HG02884 (cell line): Measurements from ENCODE around the gene FOXP3.

Experiments
- ATAC-seq: cut with Tn5 transposase; IDR thresholded peaks from one replicate; pipeline ENCODE4 v1.9.1; 2021; ENCODE audit warnings: mild to moderate bottlenecking, moderate library complexity; ENCODE audit not compliant: unreplicated experiment

Gene FOXP3

GRCh38 chrX:49221868-49222267 lies 42.6 kb downstream of the FOXP3 start:
- no peak for ATAC-seq

DNA sequence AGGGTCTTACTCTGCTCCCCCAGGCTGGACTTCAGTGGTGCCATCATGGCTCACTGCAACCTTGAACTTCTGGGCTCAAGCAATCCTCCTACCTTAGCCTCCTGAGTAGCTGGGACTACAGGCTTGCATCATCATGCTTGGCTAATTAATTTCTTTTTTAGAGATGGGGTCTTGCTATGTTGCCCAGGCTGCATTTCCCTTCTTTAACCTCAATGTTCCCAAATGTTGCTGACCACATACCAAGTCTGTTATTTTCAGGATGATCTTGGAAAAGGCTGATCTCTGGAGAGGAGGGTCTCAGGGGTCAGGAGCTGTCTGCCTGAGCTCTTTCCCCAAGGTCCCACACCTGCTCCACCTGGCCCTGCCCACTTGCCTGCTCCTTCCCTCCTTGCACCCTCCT lies 44.4 kb downstream of the FOXP3 start:
- no peak for ATAC-seq

DNA sequence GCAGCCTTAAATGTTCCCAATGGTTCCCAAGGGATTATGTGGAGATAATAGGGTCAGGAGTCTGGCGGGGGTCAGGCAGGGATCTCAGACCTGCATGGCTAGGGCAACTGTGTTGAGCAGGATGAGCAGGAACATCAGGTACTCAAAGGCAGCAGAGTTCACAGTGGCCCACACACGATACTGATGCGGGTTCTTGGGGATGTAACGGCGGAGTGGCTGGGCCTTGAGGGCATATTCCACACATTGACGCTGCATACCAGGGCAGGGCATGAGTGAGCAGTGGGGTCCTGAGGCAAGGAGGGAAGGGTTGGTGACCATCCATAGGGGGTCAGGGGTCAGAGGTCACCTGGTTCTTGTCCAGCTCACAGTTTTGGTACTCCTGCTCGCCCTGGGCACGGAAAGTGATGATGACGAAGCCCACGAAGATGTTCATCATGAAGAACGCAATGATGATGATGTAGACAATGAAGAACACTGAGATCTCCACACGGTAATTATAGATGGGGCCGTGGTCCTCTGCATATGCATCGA lies 49.4 kb downstream of the FOXP3 start:
- no peak for ATAC-seq

- ATAC-seq = no peak
Measured at GRCh38 chrX:49214416-49214815, 50.1 kb downstream of the FOXP3 start.

GRCh38 chrX:49212861-49213260 lies 51.6 kb downstream of the FOXP3 start:
- ATAC-seq = no peak

DNA sequence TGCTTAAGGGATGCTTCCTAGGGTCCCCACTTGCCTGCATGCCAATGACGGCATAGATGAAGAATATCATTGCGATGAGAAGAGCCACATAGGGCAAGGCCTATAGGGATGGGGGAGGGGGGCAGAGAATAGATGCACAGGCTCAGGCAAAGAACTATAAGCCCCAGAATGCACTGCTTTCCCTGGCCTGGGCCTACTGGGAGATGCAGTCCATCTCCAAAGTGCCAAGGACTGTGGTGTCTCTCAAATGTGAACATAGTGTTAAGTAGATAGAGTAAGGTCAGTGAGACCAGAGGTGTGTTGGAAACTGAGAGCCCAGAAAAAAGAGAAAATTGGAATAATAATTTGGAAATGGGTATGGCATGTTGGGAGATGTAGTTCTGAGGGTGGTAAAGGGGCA lies 52.3 kb downstream of the FOXP3 start:
- no peak for ATAC-seq

DNA sequence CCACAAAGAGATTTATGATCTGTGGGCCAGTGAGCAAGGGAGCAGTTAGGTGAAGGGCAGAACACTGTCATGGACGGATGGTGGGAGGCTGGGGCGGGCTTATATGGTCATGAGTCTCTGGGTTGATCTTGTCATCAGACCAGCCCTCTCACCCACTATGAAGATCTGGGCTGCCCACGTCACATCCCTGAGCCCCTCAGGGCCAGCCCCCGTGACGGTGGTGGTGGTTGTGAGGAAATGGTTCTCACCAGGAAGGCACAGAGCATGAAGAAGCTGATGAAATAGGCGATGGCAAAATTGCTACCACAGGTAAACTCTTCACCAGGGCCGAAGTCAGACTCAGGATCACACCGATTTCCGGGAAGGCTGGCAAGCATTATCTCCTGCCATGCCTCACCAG lies 53.4 kb downstream of the FOXP3 start:
- ATAC-seq = no peak

DNA sequence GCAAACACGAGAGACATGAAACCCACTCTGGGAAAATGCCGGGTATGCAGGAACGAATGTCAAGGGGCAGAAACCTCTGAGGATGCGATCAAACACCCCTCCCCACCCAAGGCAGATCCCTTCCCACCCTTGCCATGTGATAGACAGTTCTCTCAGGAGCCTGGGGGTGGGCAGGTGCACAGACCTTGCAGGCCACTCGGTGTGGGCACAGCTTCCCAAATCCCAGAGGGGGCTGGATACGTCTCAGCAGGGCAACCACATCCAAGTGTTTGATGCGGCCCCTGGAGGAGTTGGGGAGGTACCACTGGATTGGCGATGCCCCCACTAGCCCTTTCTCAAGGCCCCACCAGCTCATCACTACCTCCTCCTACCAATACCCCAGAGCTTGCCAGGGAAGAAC lies 54.1 kb downstream of the FOXP3 start:
- no peak for ATAC-seq

DNA sequence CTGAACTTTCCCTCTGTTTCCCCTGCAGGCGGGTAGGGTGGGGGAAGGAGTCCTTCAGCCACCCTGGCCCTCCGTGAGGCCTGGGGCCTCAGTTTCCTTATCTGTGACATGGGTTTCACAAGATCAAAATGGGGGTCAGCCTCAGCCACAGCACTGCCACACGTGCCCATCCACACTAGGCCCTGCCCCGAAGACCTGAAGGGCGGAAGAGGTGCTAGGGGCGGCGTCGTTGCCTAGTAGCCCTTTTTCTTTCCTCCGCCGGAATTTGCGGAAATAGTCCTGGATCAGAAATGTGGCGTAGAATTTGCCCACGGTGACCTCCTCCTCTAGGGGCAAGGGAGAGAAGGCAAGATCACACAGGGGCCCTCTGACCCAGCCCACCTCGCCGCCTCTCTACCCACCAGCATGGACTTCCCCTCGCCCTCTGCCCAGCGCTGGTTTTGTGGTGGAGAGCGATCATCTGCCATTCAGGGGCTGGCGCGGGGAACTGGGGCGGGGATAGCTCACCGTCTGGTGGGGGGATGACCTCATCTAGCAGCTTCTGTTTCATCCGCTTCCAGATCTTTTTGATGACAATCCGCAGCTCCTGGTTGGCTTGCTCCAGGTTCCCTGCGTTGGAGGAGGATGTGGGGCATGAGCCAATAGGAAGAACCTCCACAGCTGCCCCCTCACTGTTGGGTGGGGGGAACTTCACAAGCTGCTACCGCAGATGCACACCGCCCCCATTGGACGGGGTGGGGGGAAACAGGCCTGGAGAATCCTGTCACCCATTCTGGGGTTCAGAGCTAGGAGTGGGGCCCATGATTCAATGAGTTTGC lies 54.9 kb downstream of the FOXP3 start:
- ATAC-seq = no peak

GRCh38 chrX:49208399-49208798 lies 56.1 kb downstream of the FOXP3 start:
- ATAC-seq = no peak

DNA sequence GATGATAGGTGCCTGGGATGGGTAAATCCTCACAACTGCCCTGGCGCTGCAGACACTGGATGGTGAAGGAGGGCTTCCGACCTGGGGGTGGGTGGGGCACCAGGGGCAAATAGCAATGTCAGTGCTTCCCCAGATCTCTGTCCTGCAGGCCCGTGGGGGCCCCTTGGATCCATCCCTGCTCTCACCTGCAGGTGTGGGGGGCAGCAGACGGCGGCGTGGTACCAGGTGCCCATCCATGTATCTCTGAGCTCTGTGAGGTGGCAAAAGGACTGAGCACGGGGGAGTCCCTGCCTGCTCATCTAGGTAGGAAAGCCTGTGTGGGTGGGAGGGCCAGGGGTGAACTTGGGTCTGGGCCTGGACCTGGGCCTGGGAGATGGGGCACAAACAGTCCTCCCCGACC lies 58.0 kb downstream of the FOXP3 start:
- no peak for ATAC-seq

- no peak for ATAC-seq
Measured at GRCh38 chrX:49205443-49205842, 59.1 kb downstream of the FOXP3 start.

GRCh38 chrX:49204709-49205108 lies 59.8 kb downstream of the FOXP3 start:
- no peak for ATAC-seq

DNA sequence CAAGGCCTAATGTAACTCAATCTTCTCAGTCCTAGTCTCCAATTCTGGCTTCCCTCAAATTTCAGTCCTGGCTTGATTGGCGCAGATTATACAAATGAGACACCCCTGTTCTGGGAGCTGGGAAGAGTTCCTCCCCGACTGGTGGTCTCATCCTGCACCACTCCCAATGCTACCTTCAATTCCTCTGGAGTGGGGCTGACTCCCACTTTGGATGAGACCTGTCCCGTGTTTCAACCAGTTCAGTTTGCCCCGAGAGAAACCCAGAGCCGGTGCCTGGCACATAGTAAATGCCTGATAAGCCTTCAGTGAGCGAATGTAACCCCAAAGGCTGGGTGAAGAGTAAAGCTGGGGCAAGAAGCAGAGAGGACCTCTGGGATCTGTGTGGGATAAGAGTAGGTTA lies 60.5 kb downstream of the FOXP3 start:
- no peak for ATAC-seq

GRCh38 chrX:49203536-49203935 lies 61.0 kb downstream of the FOXP3 start:
- ATAC-seq = no peak

- ATAC-seq = no peak
Measured at GRCh38 chrX:49202022-49202421, 62.5 kb downstream of the FOXP3 start.
